ENCODE data around the gene ENTPD5. TPM values are rescaled to one million over a fixed set of nuclear protein-coding genes. Genes with fewer than 3 reads are reported as not detected.
"Not testable (repeated sequence)": the region's sequence is repeated elsewhere in the genome, so short reads cannot be mapped to it uniquely, and the experiment has no call there.

The ENTPD5 gene
- total RNA-seq, 2 donors from 2014 or later = 130 to 153 TPM

DNA sequence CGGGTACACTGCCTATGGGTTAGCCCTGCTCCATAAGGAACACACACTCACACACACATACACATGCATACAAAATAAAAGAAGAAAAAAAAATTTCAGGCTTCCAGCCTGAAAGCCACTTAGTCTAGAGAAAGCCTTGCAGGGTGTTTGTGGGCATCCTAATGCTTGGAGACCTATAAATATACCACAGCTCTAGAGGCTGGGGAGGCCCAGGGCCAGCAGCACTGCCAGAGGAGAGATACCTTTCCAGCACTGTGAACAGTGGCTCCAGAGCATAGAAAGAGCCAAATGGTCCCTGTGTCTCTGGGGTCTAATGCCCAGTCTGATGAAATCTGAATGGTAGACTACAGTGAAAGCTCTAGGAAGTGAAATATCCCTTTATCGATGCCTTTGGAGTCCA lies 82.1 kb downstream of the ENTPD5 start:
- TF ChIP-seq, protein P1, sequence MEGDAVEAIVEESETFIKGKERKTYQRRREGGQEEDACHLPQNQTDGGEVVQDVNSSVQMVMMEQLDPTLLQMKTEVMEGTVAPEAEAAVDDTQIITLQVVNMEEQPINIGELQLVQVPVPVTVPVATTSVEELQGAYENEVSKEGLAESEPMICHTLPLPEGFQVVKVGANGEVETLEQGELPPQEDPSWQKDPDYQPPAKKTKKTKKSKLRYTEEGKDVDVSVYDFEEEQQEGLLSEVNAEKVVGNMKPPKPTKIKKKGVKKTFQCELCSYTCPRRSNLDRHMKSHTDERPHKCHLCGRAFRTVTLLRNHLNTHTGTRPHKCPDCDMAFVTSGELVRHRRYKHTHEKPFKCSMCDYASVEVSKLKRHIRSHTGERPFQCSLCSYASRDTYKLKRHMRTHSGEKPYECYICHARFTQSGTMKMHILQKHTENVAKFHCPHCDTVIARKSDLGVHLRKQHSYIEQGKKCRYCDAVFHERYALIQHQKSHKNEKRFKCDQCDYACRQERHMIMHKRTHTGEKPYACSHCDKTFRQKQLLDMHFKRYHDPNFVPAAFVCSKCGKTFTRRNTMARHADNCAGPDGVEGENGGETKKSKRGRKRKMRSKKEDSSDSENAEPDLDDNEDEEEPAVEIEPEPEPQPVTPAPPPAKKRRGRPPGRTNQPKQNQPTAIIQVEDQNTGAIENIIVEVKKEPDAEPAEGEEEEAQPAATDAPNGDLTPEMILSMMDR (IDR thresholded peaks at IDR 0.05) = no peak
- no peak for DNase-seq
- Histone ChIP-seq H3K27ac (no peak overlapping the region), H3K4me1 (no peaks in the 10 kb centered on the region), H3K36me3 (peaks cover 3% of the 10 kb centered on the region), H3K9me3 (no peaks in the 10 kb centered on the region), H3K27me3 (no peaks in the 10 kb centered on the region), H3K9ac (ENCODE audit: low read depth in 2 of 2, low read length in 2 of 2) (no peak overlapping the region), H3K4me3 (no peak overlapping the region)
- intact Hi-C loops (cut with DNase I) = no loop called here

DNA sequence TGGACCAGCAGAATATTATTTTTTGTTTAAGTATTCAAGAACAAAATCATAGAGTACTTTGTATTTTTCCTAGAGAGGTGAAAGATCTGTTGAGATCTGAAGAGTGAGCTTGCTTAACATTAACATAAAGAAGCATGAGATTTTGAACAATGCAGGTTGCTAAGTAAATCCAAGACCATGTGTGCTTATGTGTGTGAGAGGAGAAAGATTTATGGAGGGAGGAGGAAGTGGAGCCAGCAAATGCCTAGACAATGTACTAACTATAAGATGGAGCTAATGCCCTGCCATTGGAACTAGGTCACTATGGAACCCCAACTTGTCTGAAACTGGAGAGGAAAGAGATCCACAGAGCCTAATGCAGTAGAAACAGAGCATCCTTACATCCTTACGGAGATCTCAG lies 82.5 kb downstream of the ENTPD5 start:
- no peak overlapping the region for H3K9ac ChIP-seq (ENCODE audit: low read depth in 2 of 2, low read length in 2 of 2)
- TF ChIP-seq, protein P1 (IDR thresholded peaks at IDR 0.05) = no peak
- intact Hi-C loops (cut with DNase I) = no loop called here
- H3K27ac ChIP-seq = no peak overlapping the region
- H3K27me3 ChIP-seq = no peaks in the 10 kb centered on the region
- DNase-seq = no peak
- H3K9me3 ChIP-seq = no peaks in the 10 kb centered on the region
- H3K4me1 ChIP-seq = no peaks in the 10 kb centered on the region
- no peak overlapping the region for H3K4me3 ChIP-seq
- peaks cover 3% of the 10 kb centered on the region for H3K36me3 ChIP-seq

DNA sequence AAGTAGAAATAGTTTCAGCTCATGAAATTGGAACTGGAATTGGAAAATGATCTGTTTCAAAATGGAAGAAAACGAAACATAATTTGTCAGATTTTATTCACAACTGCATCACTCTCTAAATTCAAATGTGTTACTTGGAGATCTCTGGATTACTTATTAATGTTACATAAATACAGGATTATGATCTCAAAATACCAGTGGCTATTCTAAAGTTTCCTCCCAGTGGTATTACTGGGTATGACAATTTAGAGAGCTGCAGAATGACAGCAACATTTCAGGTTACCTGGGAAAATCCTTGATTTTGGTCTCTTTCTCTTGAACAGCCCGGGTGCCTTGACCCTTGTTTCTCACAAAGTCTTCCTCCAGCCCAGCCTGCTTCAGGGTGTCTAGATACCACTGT lies 83.4 kb downstream of the ENTPD5 start:
- H3K9ac ChIP-seq (ENCODE audit: low read depth in 2 of 2, low read length in 2 of 2) = no peak overlapping the region
- no peaks in the 10 kb centered on the region for H3K9me3 ChIP-seq
- H3K27me3 ChIP-seq = no peaks in the 10 kb centered on the region
- H3K4me3 ChIP-seq = no peak overlapping the region
- H3K27ac ChIP-seq = no peak overlapping the region
- peaks cover 3% of the 10 kb centered on the region for H3K36me3 ChIP-seq
- TF ChIP-seq, protein P1 (IDR thresholded peaks at IDR 0.05) = no peak
- no peak for DNase-seq
- intact Hi-C loops (cut with DNase I) = no loop called here
- H3K4me1 ChIP-seq = no peaks in the 10 kb centered on the region

DNA sequence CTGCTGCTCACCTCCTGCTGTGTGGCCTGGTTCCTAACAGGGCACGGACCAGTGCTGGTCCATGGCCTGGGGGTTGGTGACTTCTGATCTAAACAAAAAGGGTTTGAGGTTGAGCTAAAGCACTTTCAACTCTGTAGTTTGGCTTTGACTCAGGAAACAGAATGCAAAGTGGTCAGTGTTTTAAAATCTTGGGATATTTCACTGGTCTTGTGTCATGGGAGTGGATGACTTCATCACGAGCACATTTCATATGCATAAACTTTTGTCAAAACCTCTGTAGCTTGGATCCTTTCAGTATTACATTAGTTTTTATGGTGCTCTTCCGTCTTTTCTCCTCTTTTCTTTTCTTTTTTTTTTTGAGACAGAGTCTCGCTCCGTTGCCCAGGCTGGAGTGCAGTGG lies 94.8 kb downstream of the ENTPD5 start:
- Histone ChIP-seq H3K36me3 (peaks cover 26% of the 10 kb centered on the region), H3K4me3 (no peak overlapping the region), H3K27me3 (no peaks in the 10 kb centered on the region), H3K4me1 (no peaks in the 10 kb centered on the region), H3K27ac (no peak overlapping the region), H3K9ac (ENCODE audit: low read depth in 2 of 2, low read length in 2 of 2) (no peak overlapping the region), H3K9me3 (no peaks in the 10 kb centered on the region)
- TF ChIP-seq, protein P1 (IDR thresholded peaks at IDR 0.05) = no peak
- intact Hi-C loops (cut with DNase I) = no loop called here
- DNase-seq = no peak

DNA sequence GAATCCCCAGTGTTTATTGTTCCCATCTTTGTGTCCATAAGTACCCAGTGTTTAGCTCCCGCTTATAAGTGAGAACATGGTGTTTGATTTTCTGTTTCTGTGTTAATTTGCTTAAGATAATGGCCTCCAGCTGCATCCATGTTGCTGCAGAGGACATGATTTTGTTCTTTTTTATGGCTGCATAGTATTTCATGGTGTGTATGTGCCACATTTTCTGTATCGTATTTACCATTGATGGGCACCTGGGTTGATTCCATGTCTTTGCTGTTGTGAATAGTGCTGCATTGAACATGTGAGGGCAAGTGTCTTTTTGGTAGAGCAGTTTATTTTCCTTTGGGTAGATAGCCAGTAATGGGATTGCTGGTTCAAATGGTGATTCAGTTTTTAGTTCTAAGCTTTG lies 99.6 kb downstream of the ENTPD5 start:
- H3K4me3 ChIP-seq; H3K9ac ChIP-seq (ENCODE audit: low read depth in 2 of 2, low read length in 2 of 2); H3K9me3 ChIP-seq; H3K27me3 ChIP-seq; intact Hi-C loops (cut with DNase I); DNase-seq; H3K27ac ChIP-seq; H3K4me1 ChIP-seq: not testable (repeated sequence)
- H3K36me3 ChIP-seq = peaks cover 18% of the 10 kb centered on the region

DNA sequence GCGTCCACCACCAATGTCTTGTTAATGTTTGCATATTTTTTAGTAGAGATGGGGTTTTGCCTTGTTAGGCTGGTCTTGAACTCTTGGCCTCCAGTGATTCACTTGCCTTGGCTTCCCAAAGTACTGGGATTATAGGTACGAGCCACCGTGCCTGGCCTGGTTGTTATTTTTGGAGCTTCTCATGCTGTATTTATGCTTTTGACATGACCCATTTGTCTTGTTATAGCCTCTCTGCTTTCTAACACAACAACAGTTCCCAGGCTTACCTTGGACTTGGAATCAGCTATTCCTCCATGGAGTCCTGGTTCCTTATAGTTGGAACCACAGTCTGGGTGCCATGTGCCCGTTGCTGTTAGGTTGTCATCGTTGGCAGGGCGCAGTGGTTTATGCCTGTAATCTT lies 102.8 kb downstream of the ENTPD5 start:
- H3K9ac ChIP-seq (ENCODE audit: low read depth in 2 of 2, low read length in 2 of 2) = no peak overlapping the region
- intact Hi-C loops (cut with DNase I) = no loop called here
- no peak overlapping the region for H3K27ac ChIP-seq
- H3K36me3 ChIP-seq = peaks cover 2% of the 10 kb centered on the region
- no peak for DNase-seq
- no peaks in the 10 kb centered on the region for H3K4me1 ChIP-seq
- TF ChIP-seq, protein P1 (IDR thresholded peaks at IDR 0.05) = no peak
- H3K4me3 ChIP-seq = no peak overlapping the region
- no peaks in the 10 kb centered on the region for H3K27me3 ChIP-seq
- H3K9me3 ChIP-seq = no peaks in the 10 kb centered on the region
